Thoracic aorta (tissue), 2 donors: ENCODE measurements around the gene FOXS1. TPM values are rescaled to one million over a fixed set of nuclear protein-coding genes. Genes with fewer than 3 reads are reported as not detected.

ENCODE experiments used
- ATAC-seq: fragments of 150-250 bp; one replicate; pipeline ENCODE4 v1.8.0; 2017; ENCODE audit warnings: low read depth; ENCODE audit not compliant: insufficient number of reproducible peaks, low FRiP score
- DNase-seq: peaks from one replicate; pipeline ENCODE4 v3.0.0-alpha.2; 2020; ENCODE audit warnings: low spot score
- H3K27ac ChIP-seq, 2 donors: fragments of 200-600 bp; sonication (generic); 1 replicate in 1 of 2; 2 replicates in 1 of 2; pipeline ENCODE4 v1.5.1; 2016; ENCODE audit warnings: mild to moderate bottlenecking in 2 of 2, moderate library complexity in 2 of 2
- H3K27me3 ChIP-seq: fragments of 200-600 bp; sonication (generic); replicated peaks from 2 replicates; pipeline ENCODE4 v1.6.0; 2016; ENCODE audit warnings: mild to moderate bottlenecking; ENCODE audit not compliant: insufficient read depth
- H3K36me3 ChIP-seq: fragments of 200-600 bp; sonication (generic); one replicate; pipeline ENCODE4 v1.5.1; 2016
- H3K4me1 ChIP-seq, 2 donors: fragments of 200-600 bp; sonication (generic); 1 replicate in 1 of 2; 2 replicates in 1 of 2; pipeline versions ENCODE4 v1.5.1 to v1.6.0; 2016; ENCODE audit warnings: low read depth in 2 of 2, mild to moderate bottlenecking in 1 of 2; ENCODE audit not compliant: control insufficient read depth in 1 of 2
- H3K4me3 ChIP-seq: fragments of 200-600 bp; sonication (generic); 2 replicates; pipeline ENCODE4 v1.5.1; 2016; ENCODE audit warnings: mild to moderate bottlenecking
- H3K9me3 ChIP-seq: fragments of 200-600 bp; sonication (generic); 2 replicates; pipeline ENCODE4 v1.5.1; 2016
- CTCF ChIP-seq: fragments of 200-600 bp; sonication (generic); IDR thresholded peaks from one replicate; pipeline ENCODE4 v1.5.1; 2019; ENCODE audit warnings: antibody characterized with exemption
- total RNA-seq, 2 donors: library from RNA; depleted of rRNA; stranded (reverse); fragments of >200 nt; gene quantifications; one replicate each; pipeline versions ENCODE4 v1.1.0 to v1.2.3, GENCODE V29; 2016

FOXS1 gene
- total RNA-seq, 2 donors from 2014 or later: 13.9 to 44.5 TPM

- Histone ChIP-seq H3K9me3 (no peaks in the 10 kb centered on the region), H3K27ac (no peak overlapping the region), H3K27me3 (no peaks in the 10 kb centered on the region), H3K36me3 (no peaks in the 10 kb centered on the region), H3K4me1 (peaks cover 0 to 5% of the 10 kb centered on the region in 2 donors), H3K4me3 (no peak overlapping the region)
- ATAC-seq (no peak), DNase-seq (no peak)
- TF ChIP-seq CTCF: no peak
These were observed 32.3 kb upstream of the FOXS1 start for GRCh38 chr20:31877684-31878083.

- Histone ChIP-seq H3K9me3 (no peaks in the 10 kb centered on the region), H3K27me3 (no peaks in the 10 kb centered on the region), H3K27ac (no peak overlapping the region), H3K36me3 (no peaks in the 10 kb centered on the region), H3K4me1 (peaks cover 0 to 12% of the 10 kb centered on the region in 2 donors), H3K4me3 (no peak overlapping the region)
- DNase-seq (no peak), ATAC-seq (no peak)
- TF ChIP-seq CTCF: no peak
These were observed 30.3 kb upstream of the FOXS1 start for GRCh38 chr20:31875671-31876070.

GRCh38 chr20:31872406-31872805, 27.0 kb upstream of the FOXS1 start:
- Histone ChIP-seq H3K4me1 (peaks cover 8 to 31% of the 10 kb centered on the region in 2 donors), H3K4me3 (no peak overlapping the region), H3K9me3 (no peaks in the 10 kb centered on the region), H3K27ac (no peak overlapping the region), H3K36me3 (no peaks in the 10 kb centered on the region), H3K27me3 (no peaks in the 10 kb centered on the region)
- no peak for TF ChIP-seq CTCF
- ATAC-seq: no peak
- no peak for DNase-seq

GRCh38 chr20:31871618-31871954, 26.2 kb upstream of the FOXS1 start:
- H3K4me1 ChIP-seq: peaks cover 8 to 31% of the 10 kb centered on the region in 2 donors
- TF ChIP-seq CTCF: no peak
- H3K27ac ChIP-seq: no peak overlapping the region
- ATAC-seq (no peak), DNase-seq (no peak)
- no peaks in the 10 kb centered on the region for H3K9me3 ChIP-seq
- H3K4me3 ChIP-seq: no peak overlapping the region
- no peaks in the 10 kb centered on the region for H3K27me3 ChIP-seq
- no peaks in the 10 kb centered on the region for H3K36me3 ChIP-seq

- Histone ChIP-seq H3K9me3 (no peaks in the 10 kb centered on the region), H3K4me3 (peak overlapping the region; percentile 77), H3K36me3 (no peaks in the 10 kb centered on the region), H3K27me3 (no peaks in the 10 kb centered on the region), H3K4me1 (peaks cover 8 to 31% of the 10 kb centered on the region in 2 donors), H3K27ac (peak overlapping the region; percentile 37 to 58)
- TF ChIP-seq CTCF: no peak
- no peak for ATAC-seq
- no peak for DNase-seq
These were observed 25.6 kb upstream of the FOXS1 start for GRCh38 chr20:31870726-31871617.
